HL-60 (cell line): ENCODE results near the gene GLI3.

Source experiments
- DNase-seq, 2 experiments: peaks; one replicate each; pipeline ENCODE4 v3.0.0-alpha.2; 2010 to 2020; ENCODE audit warnings: low read depth in 1 of 2, low spot score in 1 of 2
- H3K27ac ChIP-seq: fragments of 250-450 bp; sonication (Bioruptor Pico); replicated peaks from 2 replicates; pipeline ENCODE4 v1.5.1; 2020; ENCODE audit warnings: mild to moderate bottlenecking, moderate library complexity
- H3K27me3 ChIP-seq: fragments of 250-450 bp; sonication (Bioruptor Pico); 2 replicates; pipeline ENCODE4 v1.5.1; 2021; ENCODE audit warnings: mild to moderate bottlenecking, moderate library complexity; ENCODE audit not compliant: insufficient read depth, poor library complexity, severe bottlenecking
- H3K4me3 ChIP-seq: replicated peaks from 2 replicates; pipeline ENCODE4 v1.5.1; 2011; ENCODE audit warnings: mild to moderate bottlenecking, control low read depth, low read length; ENCODE audit not compliant: insufficient read depth
- GABPA ChIP-seq: IDR thresholded peaks from 2 replicates; pipeline ENCODE4 v1.6.1; 2012; ENCODE audit warnings: low read depth
- POLR2AphosphoS5 ChIP-seq: IDR thresholded peaks from 2 replicates; pipeline ENCODE4 v1.6.1; 2012; ENCODE audit warnings: low read depth
- REST ChIP-seq: IDR thresholded peaks from 2 replicates; pipeline ENCODE4 v1.6.1; 2012; ENCODE audit warnings: low read depth; ENCODE audit not compliant: insufficient replicate concordance
- SPI1 ChIP-seq: IDR thresholded peaks from 2 replicates; pipeline ENCODE4 v1.6.1; 2012; ENCODE audit warnings: low read depth, mild to moderate bottlenecking, borderline replicate concordance
- TF ChIP-seq, protein P1 (sequence below): IDR thresholded peaks from one replicate; pipeline ENCODE4 v1.5.1; 2011; ENCODE audit warnings: low read length, control low read depth, inconsistent platforms; ENCODE audit not compliant: insufficient read depth

GLI3 gene

DNA sequence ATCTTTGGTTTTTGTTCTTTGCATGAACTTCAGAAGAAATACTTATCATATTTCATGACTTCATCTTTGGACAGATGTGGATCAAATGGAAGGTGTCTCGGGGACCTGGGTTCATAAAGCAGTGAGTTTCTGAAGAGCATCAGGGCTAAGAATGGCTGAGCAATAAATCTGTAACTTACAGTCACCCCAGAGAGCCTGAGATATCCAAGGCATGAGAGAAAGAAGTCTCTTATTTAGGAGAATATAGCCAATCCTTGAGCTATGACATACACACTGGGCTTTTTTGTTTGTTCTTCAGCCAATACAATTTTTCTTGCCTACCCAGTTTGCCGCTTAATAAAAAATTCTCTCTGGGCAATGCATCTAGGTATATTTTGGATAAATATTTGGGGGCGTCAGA, 281.6 kb downstream of the GLI3 start:
- TF ChIP-seq REST: no peak
- TF ChIP-seq, protein P1, sequence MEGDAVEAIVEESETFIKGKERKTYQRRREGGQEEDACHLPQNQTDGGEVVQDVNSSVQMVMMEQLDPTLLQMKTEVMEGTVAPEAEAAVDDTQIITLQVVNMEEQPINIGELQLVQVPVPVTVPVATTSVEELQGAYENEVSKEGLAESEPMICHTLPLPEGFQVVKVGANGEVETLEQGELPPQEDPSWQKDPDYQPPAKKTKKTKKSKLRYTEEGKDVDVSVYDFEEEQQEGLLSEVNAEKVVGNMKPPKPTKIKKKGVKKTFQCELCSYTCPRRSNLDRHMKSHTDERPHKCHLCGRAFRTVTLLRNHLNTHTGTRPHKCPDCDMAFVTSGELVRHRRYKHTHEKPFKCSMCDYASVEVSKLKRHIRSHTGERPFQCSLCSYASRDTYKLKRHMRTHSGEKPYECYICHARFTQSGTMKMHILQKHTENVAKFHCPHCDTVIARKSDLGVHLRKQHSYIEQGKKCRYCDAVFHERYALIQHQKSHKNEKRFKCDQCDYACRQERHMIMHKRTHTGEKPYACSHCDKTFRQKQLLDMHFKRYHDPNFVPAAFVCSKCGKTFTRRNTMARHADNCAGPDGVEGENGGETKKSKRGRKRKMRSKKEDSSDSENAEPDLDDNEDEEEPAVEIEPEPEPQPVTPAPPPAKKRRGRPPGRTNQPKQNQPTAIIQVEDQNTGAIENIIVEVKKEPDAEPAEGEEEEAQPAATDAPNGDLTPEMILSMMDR: no peak
- no peak for TF ChIP-seq POLR2AphosphoS5
- TF ChIP-seq SPI1: no peak
- TF ChIP-seq GABPA: no peak
- no peak overlapping the region for H3K4me3 ChIP-seq
- H3K27me3 ChIP-seq: peaks cover 2% of the 10 kb centered on the region
- no peak overlapping the region for H3K27ac ChIP-seq
- DNase-seq: no peak

DNA sequence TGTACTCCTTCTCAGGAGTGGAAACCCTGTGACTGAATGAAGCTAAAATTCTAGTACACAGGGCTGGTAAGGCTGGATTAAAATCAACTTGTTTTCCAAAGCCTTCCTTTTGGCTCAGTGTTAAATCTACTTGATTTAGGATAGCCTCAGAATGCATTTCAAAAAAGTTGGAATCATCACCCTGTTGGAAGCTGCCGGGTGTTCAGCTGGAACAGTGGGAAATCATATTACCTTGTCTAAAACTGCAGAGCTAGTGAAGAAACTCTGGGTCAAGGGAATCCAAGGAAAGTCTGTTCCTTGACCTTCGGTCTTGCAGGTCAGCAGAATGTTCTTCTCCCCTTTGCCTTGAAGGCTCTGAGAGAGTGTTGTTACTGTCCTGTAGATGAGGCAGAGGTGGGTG, 282.0 kb downstream of the GLI3 start:
- no peaks in the 10 kb centered on the region for H3K27me3 ChIP-seq
- no peak for DNase-seq
- no peak overlapping the region for H3K4me3 ChIP-seq
- H3K27ac ChIP-seq: no peak overlapping the region
- TF ChIP-seq REST: no peak
- TF ChIP-seq, protein P1: no peak
- no peak for TF ChIP-seq GABPA
- no peak for TF ChIP-seq SPI1

GRCh38 chr7:41948503-41948902, 288.5 kb downstream of the GLI3 start:
- H3K27me3 ChIP-seq: no peaks in the 10 kb centered on the region
- no peak for TF ChIP-seq SPI1
- no peak for DNase-seq
- no peak overlapping the region for H3K27ac ChIP-seq
- H3K4me3 ChIP-seq: no peak overlapping the region

- Histone ChIP-seq H3K4me3 (peak overlapping the region; percentile 3; the same call in 1 of the 2 replicates), H3K27me3 (no peaks in the 10 kb centered on the region), H3K27ac (no peak overlapping the region)
- DNase-seq: peak; percentile 56 to 77
- TF ChIP-seq GABPA: no peak
- TF ChIP-seq, protein P1: peak; percentile 90
- no peak for TF ChIP-seq POLR2AphosphoS5
- no peak for TF ChIP-seq REST
These were observed 293.9 kb downstream of the GLI3 start for GRCh38 chr7:41943094-41943577.
